HEK293 (cell line): ENCODE data around the gene LGALS12.

Source experiments
- CTCF ChIA-PET: fragments of 350-600 bp; formaldehyde crosslinking; extraction: SDS; loops from one replicate; lab custom pipeline; 2021; ENCODE audit warnings: antibody characterized with exemption; lab: Yijun Ruan, JAX
- POLR2A ChIA-PET: fragments of 300-600 bp; formaldehyde crosslinking; extraction: SDS; loops from one replicate; lab custom pipeline; 2020; ENCODE audit warnings: antibody characterized with exemption, inconsistent platforms; lab: Yijun Ruan, JAX
- H3K27ac ChIP-seq: fragments of 200-500 bp; sonication (Bioruptor generic); 2 replicates; pipeline ENCODE4 v1.5.1; 2014; ENCODE audit warnings: low read depth, low read length, control low read depth, inconsistent platforms; ENCODE audit errors: extremely low read depth
- H3K36me3 ChIP-seq, 2 experiments: fragments of 200-500 bp in 1 of 2; sonication (Bioruptor generic) in 1 of 2; 1 replicate in 1 of 2; 2 replicates in 1 of 2; pipeline ENCODE4 v1.5.1; 2014 to 2017; ENCODE audit warnings: inconsistent platforms in 2 of 2, low read length in 2 of 2; ENCODE audit not compliant: control insufficient read depth in 2 of 2, insufficient read depth in 1 of 2
- H3K4me1 ChIP-seq: fragments of 200-500 bp; sonication (Bioruptor generic); 2 replicates; pipeline ENCODE4 v1.5.1; 2014; ENCODE audit warnings: mild to moderate bottlenecking, low read length, inconsistent platforms; ENCODE audit not compliant: control insufficient read depth, insufficient read depth
- H3K4me3 ChIP-seq: 2 replicates; pipeline ENCODE4 v1.5.1; 2011; ENCODE audit warnings: low read depth, mild to moderate bottlenecking, control low read depth, low read length, moderate library complexity
- H3K9me3 ChIP-seq: fragments of 200-500 bp; sonication (Bioruptor generic); 2 replicates; pipeline ENCODE4 v1.5.1; 2014; ENCODE audit warnings: low read depth, low read length, inconsistent platforms; ENCODE audit not compliant: control insufficient read depth, insufficient read depth
- CTCF ChIP-seq: fragments of 450-650 bp; formaldehyde crosslinking; IDR thresholded peaks from 2 replicates; pipeline ENCODE4 v1.5.1; 2016; ENCODE audit warnings: missing biosample characterization, missing genetic modification characterization
- GLIS1 ChIP-seq: fragments of 450-650 bp; formaldehyde crosslinking; IDR thresholded peaks from 2 replicates; pipeline ENCODE4 v1.5.1; 2016; ENCODE audit warnings: missing biosample characterization, missing genetic modification characterization
- KLF10 ChIP-seq: fragments of 450-650 bp; IDR thresholded peaks from 2 replicates; pipeline ENCODE4 v1.5.1; 2018; ENCODE audit warnings: missing biosample characterization, mild to moderate bottlenecking, missing genetic modification characterization
- MZF1 ChIP-seq: fragments of 450-650 bp; formaldehyde crosslinking; IDR thresholded peaks from 2 replicates; pipeline ENCODE4 v1.5.1; 2017; ENCODE audit warnings: missing biosample characterization, missing genetic modification characterization, borderline replicate concordance
- PRDM1 ChIP-seq: fragments of 450-650 bp; formaldehyde crosslinking; IDR thresholded peaks from 2 replicates; pipeline ENCODE4; 2016; ENCODE audit warnings: missing biosample characterization, missing genetic modification characterization
- ZBTB10 ChIP-seq: fragments of 450-650 bp; formaldehyde crosslinking; IDR thresholded peaks from 2 replicates; pipeline ENCODE4 v1.5.1; 2016; ENCODE audit warnings: missing biosample characterization, missing genetic modification characterization
- ZBTB48 ChIP-seq: fragments of 450-650 bp; formaldehyde crosslinking; IDR thresholded peaks from 2 replicates; pipeline ENCODE4 v1.5.1; 2016; ENCODE audit warnings: missing biosample characterization, missing genetic modification characterization
- ZNF138 ChIP-seq: fragments of 450-650 bp; formaldehyde crosslinking; IDR thresholded peaks from 2 replicates; pipeline ENCODE4 v1.5.1; 2016; ENCODE audit warnings: missing biosample characterization, missing genetic modification characterization, borderline replicate concordance
- ZNF157 ChIP-seq: fragments of 450-650 bp; formaldehyde crosslinking; IDR thresholded peaks from 2 replicates; pipeline ENCODE4 v1.5.1; 2016; ENCODE audit warnings: missing biosample characterization, missing genetic modification characterization
- ZNF175 ChIP-seq: fragments of 450-650 bp; formaldehyde crosslinking; IDR thresholded peaks from 2 replicates; pipeline ENCODE4 v1.5.1; 2016; ENCODE audit warnings: missing biosample characterization, missing genetic modification characterization
- ZNF2 ChIP-seq: fragments of 450-650 bp; formaldehyde crosslinking; IDR thresholded peaks from 2 replicates; pipeline ENCODE4 v1.5.1; 2016; ENCODE audit warnings: missing biosample characterization, missing genetic modification characterization
- ZNF37A ChIP-seq: fragments of 450-650 bp; IDR thresholded peaks from 2 replicates; pipeline ENCODE4 v1.5.1; 2018; ENCODE audit warnings: missing biosample characterization, missing genetic modification characterization
- ZNF398 ChIP-seq: fragments of 450-650 bp; formaldehyde crosslinking; IDR thresholded peaks from 2 replicates; pipeline ENCODE4 v1.5.1; 2017; ENCODE audit warnings: missing biosample characterization, missing genetic modification characterization
- ZNF423 ChIP-seq: fragments of 450-650 bp; formaldehyde crosslinking; IDR thresholded peaks from 2 replicates; pipeline ENCODE4 v1.5.1; 2016; ENCODE audit warnings: missing biosample characterization, missing genetic modification characterization
- ZNF529 ChIP-seq: fragments of 450-650 bp; formaldehyde crosslinking; IDR thresholded peaks from 2 replicates; pipeline ENCODE4 v1.5.1; 2017; ENCODE audit warnings: missing genetic modification characterization, missing biosample characterization; ENCODE audit not compliant: insufficient replicate concordance
- ZNF549 ChIP-seq: fragments of 450-650 bp; IDR thresholded peaks from 2 replicates; pipeline ENCODE4 v1.5.1; 2018; ENCODE audit warnings: missing biosample characterization, missing genetic modification characterization, mild to moderate bottlenecking, inconsistent platforms, moderate library complexity
- ZNF558 ChIP-seq: fragments of 450-650 bp; formaldehyde crosslinking; IDR thresholded peaks from 2 replicates; pipeline ENCODE4 v1.5.1; 2016; ENCODE audit warnings: missing biosample characterization, missing genetic modification characterization
- ZNF560 ChIP-seq: fragments of 450-650 bp; formaldehyde crosslinking; IDR thresholded peaks from 2 replicates; pipeline ENCODE4 v1.5.1; 2017; ENCODE audit warnings: missing biosample characterization, missing genetic modification characterization, borderline replicate concordance
- ZNF654 ChIP-seq: fragments of 450-650 bp; formaldehyde crosslinking; IDR thresholded peaks from 2 replicates; pipeline ENCODE4 v1.5.1; 2016; ENCODE audit warnings: low read depth, missing biosample characterization, missing genetic modification characterization
- ZNF660 ChIP-seq: fragments of 450-650 bp; IDR thresholded peaks from 2 replicates; pipeline ENCODE4 v1.5.1; 2018; ENCODE audit warnings: missing biosample characterization, mild to moderate bottlenecking, missing genetic modification characterization
- ZNF76 ChIP-seq: fragments of 450-650 bp; formaldehyde crosslinking; IDR thresholded peaks from 2 replicates; pipeline ENCODE4; 2016; ENCODE audit warnings: low read depth, missing biosample characterization, missing genetic modification characterization, borderline replicate concordance
- ZSCAN18 ChIP-seq: fragments of 450-650 bp; formaldehyde crosslinking; IDR thresholded peaks from 2 replicates; pipeline ENCODE4 v1.5.1; 2016; ENCODE audit warnings: missing biosample characterization, missing genetic modification characterization
- ZSCAN30 ChIP-seq: fragments of 450-650 bp; IDR thresholded peaks from 2 replicates; pipeline ENCODE4 v1.5.1; 2018; ENCODE audit warnings: missing biosample characterization, mild to moderate bottlenecking, missing genetic modification characterization, moderate library complexity
- ZSCAN4 ChIP-seq: fragments of 450-650 bp; formaldehyde crosslinking; IDR thresholded peaks from 2 replicates; pipeline ENCODE4 v1.5.1; 2017; ENCODE audit warnings: missing biosample characterization, missing genetic modification characterization

Gene LGALS12

GRCh38 chr11:63478896-63479295 is 27.0 kb upstream of the LGALS12 start (continued):
- TF ChIP-seq ZNF660 (tag by site-specific recombination): 0 out of 2 replicates have a peak, but pooled peaks have one; percentile 36
- TF ChIP-seq ZNF558 (tag by site-specific recombination): no peak
- TF ChIP-seq ZSCAN4 (tag by site-specific recombination): no peak
- no peak for TF ChIP-seq ZNF175
- TF ChIP-seq CTCF (tag by site-specific recombination): peak; percentile 32; the same call in 1 of the 2 replicates
- 0 out of 2 replicates have a peak, but pooled peaks have one; percentile 33 for TF ChIP-seq PRDM1
- TF ChIP-seq ZNF37A (tag by site-specific recombination): no peak
- no peak for TF ChIP-seq ZNF398 (tag by site-specific recombination)
- no peak for TF ChIP-seq ZNF560 (tag by site-specific recombination)
- no peak for TF ChIP-seq ZSCAN30 (tag by site-specific recombination)
- TF ChIP-seq ZNF654: peak; percentile 96
- no peak for TF ChIP-seq ZNF2 (tag by site-specific recombination)
- TF ChIP-seq ZSCAN18: no peak
- no peak for TF ChIP-seq ZNF423

GRCh38 chr11:63480039-63480438 is 25.8 kb upstream of the LGALS12 start:
- no peak for TF ChIP-seq MZF1 (tag by site-specific recombination)
- no peak for TF ChIP-seq GLIS1
- no peak for TF ChIP-seq ZBTB48 (tag by site-specific recombination)
- no peak for TF ChIP-seq ZBTB10 (tag by site-specific recombination)
- no peak for TF ChIP-seq ZNF76
- no peak for TF ChIP-seq ZNF549 (tag by site-specific recombination)
- no peak for TF ChIP-seq ZNF529 (tag by site-specific recombination)
- no peak for TF ChIP-seq ZNF138 (tag by site-specific recombination)
- no peak for TF ChIP-seq KLF10 (tag by site-specific recombination)
- no peak for TF ChIP-seq ZNF157 (tag by site-specific recombination)
- Histone ChIP-seq H3K4me3 (no peak overlapping the region), H3K36me3 (no peaks in the 10 kb centered on the region), H3K27ac (no peak overlapping the region), H3K4me1 (no peaks in the 10 kb centered on the region), H3K9me3 (no peaks in the 10 kb centered on the region)
- ChIA-PET POLR2A (no interaction called here), CTCF (interaction anchor here (0.8 to 5.9 kb wide), 14 partner anchors 9 to 259 kb away, joined by 3 to 64 read pairs (median 6); partner anchors contain the start of gene LGALS12)
